HG03139 (cell line): ENCODE measurements around the gene KRTAP2-3.
"Not testable (repeated sequence)": the region's sequence is repeated elsewhere in the genome, so short reads cannot be mapped to it uniquely, and the experiment has no call there.

ENCODE experiments used
- ATAC-seq: cut with Tn5 transposase; IDR thresholded peaks from one replicate; pipeline ENCODE4 v1.9.1; 2021; ENCODE audit not compliant: unreplicated experiment

KRTAP2-3 gene

DNA sequence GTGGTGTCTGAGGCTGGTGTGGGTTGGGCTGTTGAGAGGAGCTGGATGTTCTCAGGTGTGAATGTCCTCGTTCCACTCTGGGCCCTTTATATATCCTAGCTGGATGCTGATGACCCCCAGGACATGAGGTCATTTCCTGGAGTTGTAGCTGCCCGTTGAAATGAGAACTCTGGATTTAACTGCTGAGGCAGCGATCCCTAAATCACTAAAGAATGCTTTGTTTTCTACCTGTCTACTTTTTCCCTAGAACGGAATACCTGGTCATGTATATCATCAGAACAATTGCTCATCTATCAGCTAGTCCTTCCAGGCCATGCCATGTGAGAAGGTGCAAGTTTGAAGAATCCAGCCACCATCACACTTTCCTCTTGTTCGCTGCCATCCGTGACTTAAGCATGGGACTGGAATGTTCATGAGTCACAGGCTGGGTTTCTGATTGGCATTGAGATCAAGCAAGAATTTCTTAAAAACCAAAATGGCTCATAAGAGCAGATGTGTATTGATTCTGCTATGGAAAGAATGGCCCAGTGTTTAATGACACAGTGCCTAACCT lies at the start of gene KRTAP2-3:
TSS of gene KRTAP2-3 (minus strand) at position 63 of the 553 bp plus-strand sequence. CDS start 64 bp downstream, outside the sequence.
- ATAC-seq, result no peak

- not testable (repeated sequence) for ATAC-seq
Measured at GRCh38 chr17:41108728-41109386, 48.9 kb upstream of the KRTAP2-3 start.

DNA sequence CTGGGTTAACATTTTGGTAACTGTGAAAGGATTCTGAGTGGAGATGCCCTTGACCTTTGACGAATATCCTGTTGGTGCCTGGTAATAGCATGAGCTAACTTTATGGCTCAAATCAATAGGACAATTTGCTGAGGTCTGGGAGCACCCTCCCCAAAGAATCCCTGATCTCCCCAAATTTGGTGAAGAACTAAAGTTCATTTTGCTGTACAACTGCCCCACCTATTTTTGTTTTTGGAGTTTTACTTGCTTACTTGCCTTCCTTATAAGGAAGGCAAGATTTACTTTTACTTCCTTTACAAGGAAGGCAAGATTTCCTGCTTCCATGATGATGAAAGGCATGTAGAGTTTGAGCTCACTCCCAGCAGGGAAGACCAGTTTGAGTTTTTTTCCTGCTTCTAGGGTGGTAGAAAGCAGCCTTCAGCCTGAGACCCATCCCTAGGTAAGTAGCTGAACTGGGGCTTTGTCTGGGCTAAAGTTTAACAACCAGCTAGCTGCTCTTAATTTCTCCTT lies 48.1 kb upstream of the KRTAP2-3 start:
- ATAC-seq, result no peak

DNA sequence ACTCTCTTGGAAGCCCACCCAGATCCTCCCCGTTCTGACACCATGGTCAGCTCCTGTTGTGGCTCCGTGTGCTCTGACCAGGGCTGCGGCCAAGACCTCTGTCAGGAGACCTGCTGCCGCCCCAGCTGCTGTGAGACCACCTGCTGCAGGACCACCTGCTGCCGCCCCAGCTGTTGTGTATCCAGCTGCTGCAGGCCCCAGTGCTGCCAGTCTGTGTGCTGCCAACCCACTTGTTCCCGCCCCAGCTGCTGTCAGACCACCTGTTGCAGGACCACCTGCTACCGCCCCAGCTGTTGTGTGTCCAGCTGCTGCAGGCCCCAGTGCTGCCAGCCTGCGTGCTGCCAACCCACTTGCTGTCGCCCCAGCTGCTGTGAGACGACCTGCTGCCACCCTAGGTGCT lies 45.4 kb upstream of the KRTAP2-3 start, which contains the start of gene KRTAP4-9:
TSS of gene KRTAP4-9 (plus strand) at position 43 of the 400 bp plus-strand sequence. CDS start at position 43, 0 bp downstream.
- ATAC-seq, result not testable (repeated sequence)

DNA sequence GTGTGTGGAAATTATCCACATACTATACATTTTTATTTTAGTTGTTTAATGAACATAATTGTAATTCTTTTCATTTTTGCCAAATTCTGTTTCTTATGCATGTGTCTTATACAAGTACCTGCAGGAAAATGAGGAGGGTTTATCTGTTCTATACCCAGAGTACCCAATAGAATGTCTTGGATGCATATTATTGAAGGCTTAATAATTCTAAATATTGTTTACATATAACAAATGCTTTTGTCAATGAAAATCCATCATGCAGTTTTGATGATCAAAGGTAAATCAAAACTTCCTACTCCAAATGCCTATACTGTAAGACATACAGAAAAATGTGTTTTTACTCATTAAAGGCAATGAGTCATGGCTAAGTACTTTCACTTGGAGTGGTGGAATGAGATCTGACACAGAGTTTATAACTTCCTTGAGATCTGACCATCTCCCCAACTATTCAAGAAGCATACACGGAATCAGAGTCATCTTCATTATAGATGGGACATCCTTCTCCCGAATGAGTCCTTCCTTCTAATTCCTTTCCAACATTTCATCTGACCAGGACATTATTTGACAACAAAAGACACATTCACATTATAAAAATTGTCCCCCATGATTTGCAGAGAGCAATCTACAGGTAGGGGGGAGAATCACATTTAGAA lies 44.6 kb upstream of the KRTAP2-3 start:
- ATAC-seq, result not testable (repeated sequence)

- ATAC-seq, result no peak
Measured at GRCh38 chr17:41103896-41104295, 44.0 kb upstream of the KRTAP2-3 start.

DNA sequence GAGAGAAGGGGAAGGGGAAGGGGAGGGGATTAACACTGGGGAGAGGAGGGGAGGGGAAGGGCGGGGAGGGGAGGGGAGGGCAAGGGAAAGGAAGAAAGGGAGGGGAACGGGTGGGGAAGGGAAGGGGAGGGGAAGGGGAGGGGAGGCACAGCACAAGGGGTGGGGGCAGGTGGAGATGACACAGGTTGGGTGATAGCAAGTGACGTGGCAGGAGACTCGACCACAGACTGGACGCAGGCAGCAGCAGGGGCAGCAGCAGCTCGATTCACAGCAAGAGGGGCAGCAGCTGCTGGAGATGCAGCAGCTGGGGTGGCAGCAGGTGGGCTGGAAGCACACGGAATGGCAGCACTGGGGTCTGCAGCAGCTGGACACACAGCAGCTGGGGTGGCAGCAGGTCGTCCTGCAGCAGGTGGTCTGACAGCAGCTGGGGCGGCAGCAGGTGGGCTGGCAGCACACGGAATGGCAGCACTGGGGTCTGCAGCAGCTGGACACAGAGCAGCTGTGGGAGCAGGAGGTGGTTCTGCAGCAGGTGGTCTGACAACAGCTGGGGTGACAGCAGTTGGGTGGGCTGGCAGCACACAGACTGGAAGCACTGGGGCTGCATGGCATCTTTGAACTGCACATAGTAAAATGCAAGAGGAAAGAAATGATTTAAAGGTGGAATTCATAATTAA lies 41.8 kb upstream of the KRTAP2-3 start, which contains the start of gene KRTAP4-16:
TSS of gene KRTAP4-16 (minus strand) at position 624 of the 674 bp plus-strand sequence. CDS start at position 624, 0 bp downstream.
- ATAC-seq, result no peak

GRCh38 chr17:41099682-41100480 lies 40.0 kb upstream of the KRTAP2-3 start:
- ATAC-seq, result not testable (repeated sequence)

DNA sequence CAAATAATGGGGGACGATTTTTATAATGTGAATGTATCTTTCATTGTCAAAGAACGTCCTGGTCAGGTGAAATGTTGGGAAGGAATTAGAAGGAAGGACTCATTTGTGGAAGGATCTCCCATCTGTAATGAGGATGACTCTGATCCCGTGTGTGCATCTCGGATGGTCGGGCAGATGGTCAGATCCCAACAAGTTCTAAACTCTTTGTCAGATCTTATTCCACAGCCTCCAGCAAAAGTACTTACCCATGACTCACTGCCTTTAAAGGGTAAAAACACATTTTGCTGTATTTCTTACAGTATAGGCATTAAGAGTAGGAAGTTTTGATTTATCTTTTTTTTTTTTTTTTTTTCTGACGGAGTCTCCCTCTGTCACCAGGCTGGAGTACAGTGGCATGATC lies 38.6 kb upstream of the KRTAP2-3 start:
- ATAC-seq, result no peak

DNA sequence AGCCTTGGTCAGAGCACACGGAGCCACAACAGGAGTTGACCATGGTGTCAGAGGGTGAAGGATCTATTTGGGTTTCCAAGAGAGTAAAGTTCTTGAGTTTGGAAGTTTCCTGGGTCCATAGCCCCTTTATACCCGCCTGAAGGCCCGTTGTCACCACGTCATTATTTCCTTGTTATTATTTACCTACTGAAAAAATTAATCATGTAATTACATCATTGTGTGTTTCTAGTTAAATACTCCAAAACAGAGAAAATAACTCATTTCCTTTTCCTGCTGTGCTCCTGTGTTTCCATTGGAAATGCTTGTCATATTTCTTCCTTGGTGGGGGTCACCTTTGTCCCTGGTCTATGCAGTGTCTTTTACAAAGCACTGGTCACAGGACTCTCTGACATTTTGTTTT lies 38.1 kb upstream of the KRTAP2-3 start, which contains the start of gene KRTAP4-8:
TSS of gene KRTAP4-8 (minus strand) at position 101 of the 400 bp plus-strand sequence. CDS start at position 43, 58 bp downstream.
- ATAC-seq, result no peak

DNA sequence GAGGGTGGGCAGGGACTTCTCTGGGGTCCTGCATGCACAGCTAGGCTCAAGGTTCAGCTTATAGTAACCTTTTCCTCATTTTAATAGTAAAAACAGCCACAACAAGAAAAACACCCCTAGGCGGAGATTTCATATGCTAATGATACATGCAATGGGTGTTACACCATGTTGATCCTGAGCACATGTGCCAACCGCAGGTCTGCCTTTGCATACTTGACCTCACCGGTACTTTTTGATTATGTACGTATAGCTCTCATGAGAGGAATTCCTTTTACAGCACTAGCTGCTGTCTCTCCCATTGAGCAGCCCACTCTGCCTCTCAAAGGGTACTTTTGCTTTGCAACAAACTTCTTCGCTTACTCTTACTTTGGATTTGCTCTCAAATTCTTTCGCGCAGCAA lies 36.1 kb upstream of the KRTAP2-3 start:
- no peak for ATAC-seq

- ATAC-seq, result not testable (repeated sequence)
Measured at GRCh38 chr17:41088760-41089352, 28.9 kb upstream of the KRTAP2-3 start.

DNA sequence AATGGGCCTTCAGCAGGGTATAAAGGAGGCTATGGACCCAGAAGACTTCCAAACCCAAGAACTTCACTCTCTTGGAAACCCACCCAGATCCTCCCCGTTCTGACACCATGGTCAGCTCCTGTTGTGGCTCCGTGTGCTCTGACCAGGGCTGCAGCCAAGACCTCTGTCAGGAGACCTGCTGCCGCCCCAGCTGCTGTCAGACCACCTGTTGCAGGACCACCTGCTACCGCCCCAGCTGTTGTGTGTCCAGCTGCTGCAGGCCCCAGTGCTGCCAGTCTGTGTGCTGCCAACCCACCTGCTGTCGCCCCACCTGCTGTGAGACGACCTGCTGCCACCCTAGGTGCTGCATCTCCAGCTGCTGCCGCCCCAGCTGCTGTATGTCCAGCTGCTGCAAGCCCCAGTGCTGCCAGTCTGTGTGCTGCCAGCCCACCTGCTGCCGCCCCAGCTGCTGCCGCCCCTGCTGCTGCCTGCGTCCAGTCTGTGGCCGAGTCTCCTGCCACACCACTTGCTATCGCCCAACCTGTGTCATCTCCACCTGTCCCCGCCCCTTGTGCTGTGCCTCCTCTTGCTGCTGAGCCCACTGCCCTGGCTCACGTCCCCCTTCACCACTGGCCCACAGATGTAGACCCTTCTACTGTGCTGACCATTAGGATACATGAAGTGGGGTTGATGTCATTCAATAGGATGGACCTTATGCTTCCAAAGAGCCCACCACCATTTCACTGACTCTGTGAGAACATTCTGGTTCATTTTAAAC lies 24.4 kb upstream of the KRTAP2-3 start, which contains the start of gene KRTAP4-7:
TSS of gene KRTAP4-7 (plus strand) at position 51 of the 757 bp plus-strand sequence. CDS start at position 108, 57 bp downstream.
- ATAC-seq, result not testable (repeated sequence)

DNA sequence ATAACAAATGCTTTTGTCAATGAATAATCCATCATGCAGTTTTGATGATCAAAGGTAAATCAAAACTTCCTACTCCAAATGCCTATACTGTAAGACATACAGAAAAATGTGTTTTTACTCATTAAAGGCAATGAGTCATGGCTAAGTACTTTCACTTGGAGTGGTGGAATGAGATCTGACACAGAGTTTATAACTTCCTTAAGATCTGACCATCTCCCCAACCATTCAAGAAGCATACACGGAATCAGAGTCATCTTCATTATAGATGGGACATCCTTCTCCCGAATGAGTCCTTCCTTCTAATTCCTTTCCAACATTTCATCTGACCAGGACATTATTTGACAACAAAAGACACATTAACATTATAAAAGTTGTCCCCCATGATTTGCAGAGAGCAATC lies 23.5 kb upstream of the KRTAP2-3 start:
- not testable (repeated sequence) for ATAC-seq

GRCh38 chr17:41082626-41083025 lies 22.7 kb upstream of the KRTAP2-3 start:
- ATAC-seq, result no peak

GRCh38 chr17:41076788-41077187 lies 16.9 kb upstream of the KRTAP2-3 start:
- no peak for ATAC-seq

- no peak for ATAC-seq
Measured at GRCh38 chr17:41073676-41074075, 13.8 kb upstream of the KRTAP2-3 start.

DNA sequence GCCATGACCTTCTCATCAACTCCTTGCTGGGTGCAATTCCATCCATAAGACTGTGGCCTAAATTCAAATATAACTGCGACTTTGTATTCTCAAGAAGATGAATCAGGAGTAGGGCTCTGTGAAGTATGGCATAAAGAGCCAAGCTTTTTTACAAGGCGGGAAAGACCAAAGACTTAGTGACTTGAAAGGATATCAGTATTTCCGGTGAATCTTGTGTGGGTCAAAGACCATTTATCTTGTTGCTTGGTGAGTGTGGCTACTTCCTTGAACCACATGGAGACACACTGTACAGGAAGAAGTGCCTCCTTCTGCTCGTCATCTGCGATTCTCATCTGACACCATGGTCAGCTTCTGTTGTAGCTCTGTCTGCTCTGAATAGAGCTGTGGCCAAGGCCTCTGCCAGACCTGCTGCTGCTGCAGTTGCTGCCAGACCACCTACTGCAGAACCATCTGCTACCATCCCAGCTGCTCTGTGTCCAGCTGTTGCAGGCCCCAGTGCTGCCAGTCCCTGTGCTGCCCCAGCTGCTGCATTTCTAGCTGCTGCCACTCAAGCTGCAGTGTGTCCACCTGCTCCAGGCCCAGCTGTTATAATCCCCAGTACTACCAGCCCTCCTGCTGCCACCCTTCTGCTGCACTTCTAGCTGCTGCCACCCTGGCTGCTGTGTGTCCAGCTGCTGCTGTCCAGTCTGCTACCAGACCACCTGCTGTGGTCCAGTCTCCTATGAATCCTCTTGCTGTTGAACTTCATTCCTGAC lies 11.9 kb upstream of the KRTAP2-3 start:
- no peak for ATAC-seq
